ENCODE data around the gene SORBS1. TPM values are rescaled to one million over a fixed set of nuclear protein-coding genes. Genes with fewer than 3 reads are reported as not detected.

The SORBS1 gene
- total RNA-seq, 2 donors from 2014 or later = 17.6 to 150 TPM

DNA sequence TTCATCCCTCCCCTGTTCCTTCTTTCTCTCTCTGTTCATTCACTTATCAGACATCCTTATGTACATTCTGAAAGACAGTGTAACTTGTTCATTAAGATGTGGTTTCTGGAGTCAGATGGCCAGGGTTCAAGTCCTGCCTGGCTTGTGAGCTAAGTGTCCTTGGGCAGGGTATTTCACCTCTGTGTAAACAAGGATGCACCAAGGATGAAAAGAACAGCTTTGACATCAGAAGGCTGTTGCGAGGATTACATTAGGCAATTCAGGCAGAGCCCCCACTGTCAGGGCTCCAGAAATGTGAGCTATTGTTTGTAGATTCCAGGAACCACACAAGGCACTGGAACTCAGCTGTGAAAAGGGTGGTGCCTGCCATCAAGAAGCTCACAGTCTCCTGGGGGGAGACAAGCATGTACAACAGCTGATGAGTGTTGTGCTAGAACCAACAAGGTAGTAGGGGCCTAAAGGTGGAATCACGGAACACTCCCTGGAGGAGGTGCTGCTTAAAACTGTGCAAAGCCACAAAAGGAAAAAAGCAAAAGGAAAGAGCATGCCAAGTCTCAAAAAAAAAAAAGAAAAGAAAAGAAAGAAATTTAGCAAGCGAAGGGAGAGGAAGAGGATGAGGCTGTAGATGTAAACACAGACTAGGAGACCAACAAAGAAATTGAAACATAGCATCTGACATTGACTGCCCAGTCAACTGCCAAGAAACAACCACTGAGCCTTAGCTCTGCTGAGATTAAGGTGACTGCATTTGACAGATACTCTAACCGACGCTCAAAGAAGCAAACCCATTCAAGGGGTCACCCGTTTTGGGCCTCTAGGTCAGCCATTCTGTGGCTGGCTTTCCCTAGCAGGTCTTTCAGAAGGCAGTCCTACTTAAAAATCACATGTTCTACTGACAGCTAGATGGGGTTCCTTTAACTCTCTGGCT, 282.8 kb downstream of the SORBS1 start:
- H3K4me3 ChIP-seq = no peak overlapping the region
- intact Hi-C loops (cut with DNase I) = no loop called here
- peak overlapping the region; percentile 62 for H3K27ac ChIP-seq
- H3K27me3 ChIP-seq = no peaks in the 10 kb centered on the region
- H3K9me3 ChIP-seq = no peaks in the 10 kb centered on the region
- H3K4me1 ChIP-seq = peaks cover 33% of the 10 kb centered on the region
- TF ChIP-seq, protein P1, sequence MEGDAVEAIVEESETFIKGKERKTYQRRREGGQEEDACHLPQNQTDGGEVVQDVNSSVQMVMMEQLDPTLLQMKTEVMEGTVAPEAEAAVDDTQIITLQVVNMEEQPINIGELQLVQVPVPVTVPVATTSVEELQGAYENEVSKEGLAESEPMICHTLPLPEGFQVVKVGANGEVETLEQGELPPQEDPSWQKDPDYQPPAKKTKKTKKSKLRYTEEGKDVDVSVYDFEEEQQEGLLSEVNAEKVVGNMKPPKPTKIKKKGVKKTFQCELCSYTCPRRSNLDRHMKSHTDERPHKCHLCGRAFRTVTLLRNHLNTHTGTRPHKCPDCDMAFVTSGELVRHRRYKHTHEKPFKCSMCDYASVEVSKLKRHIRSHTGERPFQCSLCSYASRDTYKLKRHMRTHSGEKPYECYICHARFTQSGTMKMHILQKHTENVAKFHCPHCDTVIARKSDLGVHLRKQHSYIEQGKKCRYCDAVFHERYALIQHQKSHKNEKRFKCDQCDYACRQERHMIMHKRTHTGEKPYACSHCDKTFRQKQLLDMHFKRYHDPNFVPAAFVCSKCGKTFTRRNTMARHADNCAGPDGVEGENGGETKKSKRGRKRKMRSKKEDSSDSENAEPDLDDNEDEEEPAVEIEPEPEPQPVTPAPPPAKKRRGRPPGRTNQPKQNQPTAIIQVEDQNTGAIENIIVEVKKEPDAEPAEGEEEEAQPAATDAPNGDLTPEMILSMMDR (IDR thresholded peaks at IDR 0.05) = no peak
- peak; percentile 26 for DNase-seq
- H3K36me3 ChIP-seq = no peaks in the 10 kb centered on the region
- H3K9ac ChIP-seq (ENCODE audit: low read depth in 2 of 2, low read length in 2 of 2) = peak overlapping the region in 1 of 2 donors; percentile 51

DNA sequence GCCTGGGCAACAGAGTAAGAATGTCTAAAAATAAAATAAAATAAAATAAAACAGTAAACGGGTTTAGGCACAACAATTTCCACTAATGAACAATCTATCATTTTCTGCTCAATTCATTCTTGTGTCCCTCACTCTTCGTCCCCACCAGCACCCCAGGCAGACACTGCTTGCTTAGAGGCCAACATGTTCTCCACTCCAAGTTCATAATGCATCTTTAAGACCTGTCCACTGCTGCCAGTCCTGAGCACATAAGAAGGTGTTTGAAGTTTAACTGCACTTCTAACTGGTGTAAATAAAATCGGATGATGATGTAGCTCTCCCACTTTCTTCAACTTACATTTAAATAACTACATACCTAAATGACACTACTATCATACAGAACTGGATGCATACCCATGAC, 283.6 kb downstream of the SORBS1 start:
- intact Hi-C loops (cut with DNase I) = no loop called here
- H3K9me3 ChIP-seq = no peaks in the 10 kb centered on the region
- H3K4me3 ChIP-seq = no peak overlapping the region
- TF ChIP-seq, protein P1 (IDR thresholded peaks at IDR 0.05) = no peak
- DNase-seq = peak; percentile 20
- H3K27me3 ChIP-seq = no peaks in the 10 kb centered on the region
- no peaks in the 10 kb centered on the region for H3K36me3 ChIP-seq
- H3K4me1 ChIP-seq = peaks cover 28% of the 10 kb centered on the region
- H3K27ac ChIP-seq = peak overlapping the region; percentile 62
- peak overlapping the region in 1 of 2 donors; percentile 51 for H3K9ac ChIP-seq (ENCODE audit: low read depth in 2 of 2, low read length in 2 of 2)

DNA sequence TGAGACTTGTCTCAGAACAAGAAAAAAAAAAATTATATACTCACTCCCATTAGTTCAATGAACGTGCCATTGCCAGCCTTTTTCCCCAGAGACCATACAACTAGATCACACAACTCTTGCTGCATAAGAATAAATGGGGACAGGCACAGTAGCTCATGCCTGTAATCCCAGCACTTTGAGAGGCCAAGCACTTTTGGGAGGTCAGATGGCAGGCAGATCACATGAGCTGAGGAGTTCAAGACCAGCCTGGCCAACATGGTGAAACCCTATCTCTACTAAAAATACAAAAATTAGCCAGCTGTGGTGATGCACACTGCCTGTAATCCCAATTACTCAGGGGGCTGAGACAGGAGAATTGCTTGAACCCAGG, 284.0 kb downstream of the SORBS1 start:
- Histone ChIP-seq H3K4me1 (peaks cover 25% of the 10 kb centered on the region), H3K36me3 (no peaks in the 10 kb centered on the region), H3K27me3 (no peaks in the 10 kb centered on the region), H3K4me3 (no peak overlapping the region), H3K27ac (peak overlapping the region; percentile 62), H3K9ac (ENCODE audit: low read depth in 2 of 2, low read length in 2 of 2) (no peak overlapping the region), H3K9me3 (no peaks in the 10 kb centered on the region)
- TF ChIP-seq, protein P1 (IDR thresholded peaks at IDR 0.05) = no peak
- peak; percentile 18 for DNase-seq
- intact Hi-C loops (cut with DNase I) = no loop called here

DNA sequence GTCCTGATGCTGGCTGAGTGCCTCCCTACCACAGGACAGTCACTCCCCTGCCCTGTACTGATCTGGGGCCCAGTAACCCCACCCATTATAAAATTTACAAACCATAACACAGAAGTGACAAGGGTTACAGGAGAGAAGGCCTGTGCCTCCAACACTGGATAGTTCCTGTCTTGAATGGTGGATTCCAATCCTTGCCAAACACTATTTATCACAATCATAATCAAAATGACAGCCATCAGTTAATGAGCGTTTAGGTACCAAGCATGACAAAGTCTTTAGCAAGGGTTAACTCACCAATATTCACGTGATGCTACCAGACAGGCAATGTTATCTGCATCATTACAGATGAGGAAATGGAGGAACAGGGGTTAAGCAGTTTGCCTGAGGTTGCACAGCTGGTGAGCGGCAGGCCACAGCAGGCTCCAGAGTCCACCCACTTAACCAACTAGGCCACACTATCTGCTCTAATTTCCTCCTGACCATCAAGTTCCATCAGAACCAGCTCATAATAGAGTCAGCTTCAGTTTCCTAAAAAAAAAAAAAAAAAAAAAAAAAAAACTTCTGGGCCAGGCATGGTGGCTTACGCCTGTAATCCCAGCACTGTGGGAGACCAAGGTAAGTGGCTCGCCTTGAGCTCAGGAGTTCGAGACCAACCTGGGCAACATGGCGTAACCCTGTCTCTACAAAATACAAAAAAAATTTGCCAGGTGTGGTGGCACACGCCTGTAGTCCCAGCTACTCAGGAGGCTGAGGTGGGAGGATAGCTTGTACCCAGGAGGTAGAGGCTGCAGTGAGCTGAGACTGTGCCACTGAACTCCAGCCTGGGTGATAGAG, 284.6 kb downstream of the SORBS1 start:
- no peak overlapping the region for H3K4me3 ChIP-seq
- TF ChIP-seq, protein P1 (IDR thresholded peaks at IDR 0.05) = no peak
- no peaks in the 10 kb centered on the region for H3K36me3 ChIP-seq
- DNase-seq = peak; percentile 75
- intact Hi-C loops (cut with DNase I) = no loop called here
- H3K27ac ChIP-seq = peak overlapping the region; percentile 62
- peaks cover 25% of the 10 kb centered on the region for H3K4me1 ChIP-seq
- peak overlapping the region in 1 of 2 donors; percentile 42 for H3K9ac ChIP-seq (ENCODE audit: low read depth in 2 of 2, low read length in 2 of 2)
- H3K9me3 ChIP-seq = no peaks in the 10 kb centered on the region
- H3K27me3 ChIP-seq = no peaks in the 10 kb centered on the region

DNA sequence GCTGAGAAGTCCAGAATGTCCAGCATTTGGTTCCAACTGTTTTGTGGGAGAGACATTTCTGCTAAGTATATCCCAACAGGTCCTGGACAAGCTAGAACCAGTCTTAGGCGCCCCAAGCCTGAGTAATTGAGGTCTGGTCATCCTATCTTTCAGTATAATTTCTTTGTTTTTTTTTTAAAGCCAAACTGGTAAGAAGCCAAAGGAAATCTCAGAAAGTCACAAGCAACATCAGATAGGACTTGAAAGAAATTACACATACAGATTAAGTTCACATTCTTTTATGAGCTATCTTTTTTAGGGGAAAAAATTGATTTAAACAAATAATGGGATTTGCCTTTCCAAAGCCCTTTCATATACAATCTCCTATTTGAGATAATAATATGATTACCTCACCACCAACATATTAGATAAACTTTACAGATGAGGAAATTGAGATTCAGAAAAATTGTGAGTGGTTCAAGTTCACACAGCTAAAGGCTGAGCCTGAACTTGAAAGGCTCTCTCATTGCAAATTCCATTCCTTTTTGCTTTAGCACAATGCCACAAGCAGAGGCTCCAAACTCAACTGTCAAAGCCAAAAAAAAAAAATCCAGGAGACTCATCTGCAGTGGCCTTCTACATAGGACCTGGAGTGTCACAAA, 285.3 kb downstream of the SORBS1 start:
- peak overlapping the region in 1 of 2 donors; percentile 42 for H3K9ac ChIP-seq (ENCODE audit: low read depth in 2 of 2, low read length in 2 of 2)
- no peaks in the 10 kb centered on the region for H3K36me3 ChIP-seq
- H3K27me3 ChIP-seq = no peaks in the 10 kb centered on the region
- H3K4me3 ChIP-seq = no peak overlapping the region
- TF ChIP-seq, protein P1 (IDR thresholded peaks at IDR 0.05) = no peak
- H3K9me3 ChIP-seq = no peaks in the 10 kb centered on the region
- DNase-seq = peak; percentile 41
- peak overlapping the region; percentile 62 for H3K27ac ChIP-seq
- H3K4me1 ChIP-seq = peaks cover 24% of the 10 kb centered on the region
- intact Hi-C loops (cut with DNase I) = no loop called here

Data from colonic mucosa (tissue), 4 donors.